GM18861 (cell line): ENCODE data around the gene KRT35.

ENCODE experiments used
- ATAC-seq: cut with Tn5 transposase; IDR thresholded peaks from one replicate; pipeline ENCODE4 v1.9.1; 2021; ENCODE audit not compliant: unreplicated experiment

Gene KRT35

DNA sequence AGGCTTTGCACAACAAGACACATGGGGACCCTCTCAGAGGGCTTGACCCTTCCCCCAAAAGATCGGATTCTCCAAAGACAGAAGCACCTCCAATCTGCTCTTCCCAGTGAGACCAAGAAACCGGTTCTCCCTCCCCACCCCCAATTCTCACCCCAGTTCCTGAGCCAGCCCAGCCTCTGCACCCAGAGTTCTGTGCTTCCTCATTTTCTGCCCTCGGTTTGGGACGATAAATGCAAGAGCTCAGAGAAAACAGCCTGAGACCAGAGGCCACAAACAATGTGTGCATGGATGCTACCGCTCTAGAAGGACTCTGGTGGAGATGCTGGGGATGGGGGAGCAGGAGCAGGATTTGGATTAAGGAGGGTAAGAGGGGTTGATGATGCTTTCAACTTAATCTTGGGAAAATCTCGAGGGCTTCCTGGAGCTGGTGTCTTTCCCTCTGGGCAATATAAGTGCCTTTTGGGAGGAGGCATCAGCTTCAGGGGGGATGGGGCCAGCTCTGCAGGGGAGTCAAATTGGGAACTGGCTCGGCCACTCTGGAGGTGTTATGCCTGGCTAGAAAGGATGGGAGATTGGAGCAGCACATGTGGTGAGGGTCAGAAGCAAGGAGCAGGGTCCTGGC, 31.7 kb upstream of the KRT35 start:
- ATAC-seq = no peak

DNA sequence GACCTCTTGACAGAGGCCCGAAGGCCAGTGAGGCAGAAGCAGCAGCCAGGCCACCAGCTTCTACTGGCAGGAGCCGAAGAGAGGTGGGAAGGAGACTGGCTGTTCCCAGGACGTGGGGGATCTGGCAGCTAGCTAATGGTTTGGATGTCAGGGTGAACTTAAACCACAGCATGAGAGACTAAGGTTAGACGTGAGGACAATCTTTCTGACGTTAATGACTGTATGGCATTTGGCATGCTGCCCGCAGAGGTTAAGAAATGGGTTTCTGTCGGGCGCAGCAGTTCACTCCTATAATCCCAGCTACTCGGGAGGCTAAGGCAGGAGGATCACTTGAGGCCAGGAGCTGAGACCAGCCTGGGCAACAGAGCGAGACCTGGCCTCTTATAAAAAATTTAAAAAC, 30.8 kb upstream of the KRT35 start:
- ATAC-seq = no peak

DNA sequence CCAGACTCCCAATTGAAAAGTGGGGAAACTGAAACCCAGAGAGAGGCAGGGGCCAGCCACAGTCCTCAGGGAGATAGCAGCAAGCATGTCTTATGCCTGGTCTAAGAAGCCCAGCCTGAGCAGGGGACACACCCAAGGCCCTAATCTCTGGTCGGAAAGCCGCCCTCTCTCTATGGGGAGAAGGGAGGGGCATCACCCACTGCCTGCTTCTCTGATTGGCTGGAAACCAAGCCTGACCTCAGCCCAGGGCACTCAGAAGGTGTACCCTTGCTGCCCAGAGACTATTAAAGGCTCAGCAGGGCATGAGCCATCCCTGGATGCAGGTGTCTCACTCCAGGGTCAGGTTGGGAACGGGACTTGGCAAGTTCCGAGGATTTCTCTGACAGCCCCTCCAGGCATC, 30.2 kb upstream of the KRT35 start:
- ATAC-seq = no peak

DNA sequence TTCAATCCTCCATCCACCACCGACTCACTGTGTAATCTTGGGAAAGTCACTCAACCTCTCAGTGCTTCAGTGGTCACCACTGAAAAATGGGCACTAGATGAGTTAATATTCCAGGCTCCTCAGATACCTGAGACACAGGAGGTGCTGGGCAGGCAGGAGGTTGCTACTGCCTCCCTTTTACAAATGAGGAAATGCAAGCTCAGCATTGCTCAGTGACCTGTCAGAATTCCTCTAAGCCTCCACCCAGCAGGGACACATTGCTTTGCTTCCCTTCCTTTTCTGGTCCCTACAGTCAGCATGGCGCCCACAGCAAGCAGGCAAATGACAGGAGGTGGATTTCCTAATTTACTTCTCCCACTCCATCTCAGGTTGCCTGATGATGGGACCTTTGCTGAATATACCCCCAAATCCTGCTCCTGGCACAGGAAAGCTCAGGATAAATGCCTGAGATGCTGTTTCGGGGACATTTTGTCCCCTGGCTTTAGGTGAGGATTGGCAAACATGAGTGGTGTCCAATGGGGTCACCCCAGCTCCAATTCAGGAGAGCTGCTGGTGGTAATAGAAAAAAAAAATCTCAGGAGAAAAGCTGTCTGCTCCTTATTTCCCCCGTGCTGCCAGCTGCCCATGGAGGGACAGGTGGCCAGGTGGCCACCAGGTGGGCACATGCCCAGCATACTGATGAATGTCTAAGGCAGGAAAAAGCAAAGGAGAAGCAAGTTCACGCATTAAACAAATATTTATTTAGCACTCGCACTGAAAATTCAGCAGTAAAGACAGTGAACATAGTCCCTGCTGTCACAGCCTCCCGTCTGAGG, 29.5 kb upstream of the KRT35 start:
- ATAC-seq = no peak

DNA sequence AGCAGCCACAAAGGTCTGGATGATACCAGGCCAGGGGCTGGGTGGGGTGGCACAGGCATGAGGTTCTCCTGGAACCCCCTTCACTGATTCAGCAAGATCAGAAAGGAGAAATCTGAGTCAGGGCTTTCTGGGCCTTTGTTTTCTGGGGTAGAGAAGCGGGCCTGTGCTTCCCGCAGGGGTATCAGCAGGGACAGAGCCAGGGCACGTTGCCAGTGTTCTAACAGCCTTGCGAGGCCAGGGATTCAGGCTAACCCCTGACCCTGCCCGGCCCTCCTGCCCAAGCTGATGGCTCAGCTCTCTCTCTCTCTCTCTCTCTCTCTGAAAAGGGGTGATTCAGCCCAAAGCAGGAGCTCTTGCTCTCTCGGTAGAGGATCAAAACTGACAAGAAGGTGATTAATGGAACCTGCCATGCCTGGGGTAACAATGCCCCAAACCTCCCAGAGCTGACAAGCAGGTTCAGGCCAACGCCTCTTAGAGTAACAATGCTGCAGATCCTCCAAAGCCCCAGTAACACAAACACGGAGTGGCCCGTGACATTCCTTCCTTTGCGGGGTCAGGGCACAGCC, 26.4 kb upstream of the KRT35 start:
- no peak for ATAC-seq

DNA sequence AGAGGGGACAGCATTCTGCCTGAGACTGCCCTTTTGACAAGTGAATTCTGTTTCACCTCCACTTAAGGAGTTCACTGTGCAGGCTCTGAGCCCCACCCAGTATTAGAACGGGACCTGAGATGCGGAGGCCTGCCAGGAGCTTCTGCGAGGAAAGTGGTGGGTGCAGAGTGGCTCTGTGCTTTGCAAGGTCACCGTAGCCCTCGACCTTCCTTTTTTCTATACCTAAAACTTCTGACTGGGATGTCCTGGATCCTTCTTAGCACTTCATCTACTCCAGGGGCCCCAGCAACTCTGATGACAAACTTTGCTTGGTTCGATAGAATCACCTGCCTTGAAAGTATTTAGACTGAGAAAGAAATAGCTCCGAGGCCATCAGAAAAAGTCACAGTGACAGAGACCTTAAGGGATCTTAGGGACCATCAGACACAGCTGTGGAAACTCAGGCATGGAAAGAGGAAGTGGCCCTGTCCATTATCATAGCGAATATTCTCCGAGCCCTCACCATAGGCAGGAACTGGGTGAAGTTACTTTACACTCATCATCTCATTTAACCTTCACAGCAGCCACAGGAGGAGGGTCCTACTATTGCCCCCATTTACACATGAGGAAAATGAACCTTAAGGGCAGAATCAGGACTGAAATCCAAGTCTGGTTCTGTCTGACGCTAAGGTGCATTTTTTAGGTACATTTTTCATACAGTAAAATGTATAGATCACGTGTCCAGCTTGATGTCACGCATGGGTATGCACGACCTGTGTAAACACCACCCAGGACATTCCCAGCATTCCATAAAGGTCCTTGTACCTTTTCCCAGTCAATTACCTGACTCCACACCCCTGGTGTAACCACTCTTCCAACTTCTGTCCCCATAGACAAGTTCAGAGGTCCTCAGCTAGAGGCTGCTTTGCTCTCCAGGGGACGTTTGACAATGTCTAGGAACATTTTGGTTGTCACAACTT, 25.1 kb upstream of the KRT35 start:
- ATAC-seq = no peak

DNA sequence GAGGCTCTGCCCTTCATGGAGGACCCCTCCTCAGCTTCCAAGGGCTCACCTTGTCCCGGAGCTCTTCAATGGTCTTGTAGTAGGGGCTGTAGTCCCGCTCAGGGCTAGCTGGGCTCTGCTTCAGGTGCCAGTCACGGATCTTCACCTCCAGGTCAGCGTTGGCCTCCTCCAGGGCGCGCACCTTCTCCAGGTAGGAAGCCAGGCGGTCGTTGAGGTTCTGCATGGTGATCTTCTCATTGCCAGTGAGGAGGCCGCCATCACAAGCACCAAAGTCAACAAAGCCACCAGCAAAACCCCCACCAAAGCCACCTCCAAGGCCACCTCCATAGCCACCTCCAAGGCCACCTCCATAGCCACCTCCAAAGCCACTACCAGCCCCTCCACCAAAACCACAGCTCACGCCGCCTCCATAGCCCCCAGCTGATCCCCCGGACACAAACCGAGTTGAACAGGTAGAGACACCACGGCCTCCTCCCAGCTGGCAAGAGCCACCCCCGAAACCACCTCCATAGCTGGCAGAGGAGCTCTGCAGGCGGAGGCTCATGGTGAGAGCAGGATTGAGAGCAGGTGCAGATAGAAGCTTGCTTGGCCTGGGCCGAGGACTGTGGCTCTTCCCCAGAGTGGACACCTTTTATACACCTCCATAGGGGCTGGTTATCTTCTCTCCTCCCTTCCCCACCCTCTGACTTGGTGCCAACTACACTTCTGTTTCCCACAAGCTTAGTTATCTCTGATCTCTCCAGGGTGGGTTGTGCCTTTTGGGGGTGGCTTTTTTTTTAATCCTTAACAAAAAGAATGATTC, 24.3 kb upstream of the KRT35 start, which contains the start of gene KRT13:
KRT13 (minus strand) TSS at position 606 of the 802 bp plus-strand sequence; CDS start at position 544, 62 bp downstream.
- ATAC-seq = no peak

DNA sequence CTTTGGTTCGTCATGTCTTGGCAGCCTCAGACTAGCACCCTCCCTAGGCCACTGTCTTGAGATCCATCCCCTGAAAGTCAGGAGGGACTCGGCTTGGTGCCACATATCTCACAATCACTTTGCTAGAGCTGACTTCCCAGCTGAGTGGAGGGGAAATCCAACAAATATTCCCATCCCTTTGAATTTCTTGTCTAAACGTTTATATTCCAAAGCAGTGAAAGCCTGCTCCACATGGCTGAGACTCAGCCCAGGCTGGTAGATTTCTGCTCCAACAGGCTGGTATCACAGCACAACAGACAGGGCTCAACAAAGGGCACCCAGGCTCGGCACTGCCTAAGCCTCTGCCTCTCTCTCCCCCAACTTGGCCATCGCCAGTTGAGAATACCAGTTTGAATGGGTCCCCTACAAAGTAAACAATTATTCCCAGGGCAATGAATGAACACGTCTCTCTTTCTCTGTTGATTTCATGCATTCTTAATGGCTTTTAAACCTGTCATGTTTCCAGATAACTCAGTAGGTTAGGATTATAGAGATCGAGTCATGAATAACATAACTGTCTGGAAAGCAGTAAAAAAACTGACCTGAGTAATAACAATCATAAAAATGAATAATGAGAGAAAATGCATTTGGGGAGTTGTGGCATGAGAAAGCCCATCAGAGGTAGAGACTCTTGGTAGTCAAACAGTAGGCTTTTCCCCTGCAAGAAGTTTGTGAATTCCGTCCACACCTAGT, 23.5 kb upstream of the KRT35 start:
- no peak for ATAC-seq

DNA sequence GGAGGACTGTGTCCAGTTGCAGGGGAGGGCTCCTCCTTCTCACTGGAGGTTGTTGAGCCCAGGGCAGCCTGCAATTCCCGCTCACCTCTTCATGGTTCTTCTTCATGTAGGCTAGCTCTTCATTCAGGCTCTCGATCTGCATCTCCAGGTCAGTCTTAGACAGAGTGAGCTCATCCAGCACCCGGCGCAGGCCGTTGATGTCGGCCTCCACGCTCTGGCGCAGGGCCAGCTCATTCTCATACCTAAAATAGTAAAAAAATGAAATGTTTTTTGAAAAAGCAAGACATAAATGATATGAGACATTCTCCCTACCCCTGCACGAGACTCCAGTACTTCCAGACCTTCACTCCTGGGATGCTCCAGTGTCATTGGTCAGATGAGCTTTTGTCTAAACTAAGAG, 22.3 kb upstream of the KRT35 start:
- no peak for ATAC-seq

DNA sequence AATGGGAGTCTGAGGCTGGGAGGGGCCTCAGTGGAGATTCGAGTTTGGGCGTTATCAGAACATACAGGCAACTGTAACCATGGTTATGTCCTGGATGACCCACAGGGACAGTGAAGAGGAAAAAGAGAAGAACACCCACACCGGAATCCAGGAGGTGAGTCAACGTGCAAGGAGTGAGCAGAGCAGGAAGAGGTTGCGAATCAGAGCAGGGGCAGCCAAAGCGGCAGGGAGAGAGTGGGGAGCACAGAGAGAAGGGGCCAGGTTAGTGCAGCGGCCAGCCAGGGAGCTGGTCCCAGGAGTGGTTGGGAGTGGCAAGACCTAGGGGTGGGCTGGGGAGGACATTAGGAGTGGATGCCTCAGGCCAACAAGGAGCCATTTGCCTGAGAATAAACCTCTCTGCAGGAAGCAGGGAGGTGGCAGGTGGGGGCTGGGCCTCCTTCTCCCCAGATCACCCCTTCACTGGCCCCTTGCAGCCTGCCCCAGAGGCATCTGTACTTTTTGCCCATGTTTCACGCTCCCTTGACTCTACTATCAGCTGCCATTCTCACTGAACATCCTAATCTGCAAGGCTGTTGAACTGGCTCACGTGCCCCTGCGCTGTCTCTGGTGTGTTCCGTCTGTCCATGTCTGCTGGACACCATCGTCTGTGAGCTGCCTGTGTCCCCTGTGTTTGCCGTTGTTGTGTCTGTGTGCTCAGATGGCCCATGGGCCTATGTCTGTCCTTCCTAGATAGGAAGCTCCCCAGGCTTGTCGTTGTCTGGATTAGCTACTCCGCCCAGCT, 19.4 kb upstream of the KRT35 start:
- no peak for ATAC-seq

DNA sequence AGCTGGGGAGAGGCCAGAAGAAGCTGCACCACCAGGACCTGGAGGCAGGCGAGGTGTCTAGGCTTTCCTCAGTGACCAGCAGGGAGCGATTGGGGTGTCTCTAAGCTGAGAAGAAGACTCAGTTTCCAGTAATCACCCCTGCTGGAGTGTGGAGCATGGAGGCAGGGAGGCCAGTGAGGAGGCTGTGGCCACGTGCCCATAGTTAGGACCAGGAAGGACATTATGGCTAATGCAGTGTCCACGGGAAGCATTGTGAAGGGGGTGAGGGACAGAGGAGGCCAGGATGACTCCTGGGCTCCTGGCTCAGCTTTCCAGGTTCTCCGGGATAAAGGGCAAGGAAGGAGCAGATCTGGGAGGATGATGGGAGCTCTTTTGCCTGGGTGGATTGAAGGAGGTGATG, 18.8 kb upstream of the KRT35 start:
- no peak for ATAC-seq

DNA sequence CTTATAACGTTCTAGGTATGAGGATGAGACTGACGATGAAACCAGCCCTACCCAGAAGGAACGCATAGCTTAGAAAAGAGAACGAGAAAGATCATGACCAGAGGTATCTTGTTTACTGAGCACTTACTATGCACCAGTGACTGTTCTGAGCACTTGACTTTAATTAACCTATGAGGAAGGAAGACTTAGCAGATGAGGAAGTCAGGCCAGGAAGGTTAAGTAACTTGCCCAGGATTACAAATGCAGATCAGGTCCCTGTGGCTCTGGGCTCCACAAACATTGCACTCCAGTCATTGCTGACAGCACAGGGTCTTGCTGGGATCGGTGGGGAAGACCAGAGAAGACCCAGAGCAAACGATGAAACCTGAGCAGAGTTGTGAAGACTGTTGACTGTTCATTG, 17.3 kb upstream of the KRT35 start:
- ATAC-seq = no peak

DNA sequence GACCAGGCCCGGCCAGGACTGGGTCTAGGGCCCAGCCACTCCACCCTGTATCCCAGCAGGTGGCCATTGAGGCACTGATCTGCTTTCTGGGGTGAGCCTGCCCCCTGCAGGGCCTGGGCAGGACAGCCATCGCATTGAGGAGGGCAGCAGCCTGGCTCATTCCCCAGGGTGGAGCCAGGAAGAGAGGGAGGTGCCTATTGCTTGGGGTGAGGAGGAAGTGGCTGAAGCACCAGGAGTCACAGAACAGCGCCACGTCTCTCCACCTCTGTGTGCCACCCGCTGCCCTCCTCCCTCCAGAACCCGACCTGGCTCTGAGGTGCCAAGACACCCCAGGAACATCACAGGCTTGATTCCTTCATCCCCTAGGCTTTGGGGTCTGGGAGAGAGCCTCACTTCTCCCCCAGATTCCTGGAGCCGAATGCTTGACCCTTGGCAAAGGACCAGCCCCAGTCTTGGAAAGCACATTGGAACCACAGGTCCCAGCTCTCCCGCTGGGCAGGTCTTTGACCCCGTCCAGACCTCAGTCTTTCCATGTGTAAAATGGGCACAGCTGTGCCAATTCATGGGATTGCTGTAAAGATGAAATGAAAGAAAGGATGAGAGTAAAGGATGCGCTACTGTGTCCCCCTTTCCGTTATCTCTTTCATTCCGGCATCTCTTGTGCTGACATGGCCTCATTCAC, 16.0 kb upstream of the KRT35 start:
- peak; percentile 70 for ATAC-seq

DNA sequence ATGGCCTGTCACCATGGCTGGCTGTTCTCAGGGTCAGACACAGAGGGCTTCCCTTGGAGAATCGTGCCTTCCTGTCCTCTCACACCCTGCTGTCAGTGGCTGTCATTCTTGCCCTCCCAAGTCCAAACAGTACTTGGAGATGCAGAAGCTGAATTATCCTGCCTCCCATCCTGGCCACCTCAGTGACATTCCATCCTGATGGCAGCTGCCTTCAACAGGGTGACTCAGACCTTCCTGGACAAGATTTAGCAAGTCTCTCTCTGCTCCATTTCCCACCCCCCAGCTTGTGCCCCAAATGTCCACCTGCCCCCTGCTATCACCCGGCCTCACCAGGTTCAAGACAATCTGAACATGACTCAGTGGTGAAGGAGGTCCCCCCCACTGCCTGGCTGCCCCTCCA, 13.6 kb upstream of the KRT35 start:
- ATAC-seq = no peak

DNA sequence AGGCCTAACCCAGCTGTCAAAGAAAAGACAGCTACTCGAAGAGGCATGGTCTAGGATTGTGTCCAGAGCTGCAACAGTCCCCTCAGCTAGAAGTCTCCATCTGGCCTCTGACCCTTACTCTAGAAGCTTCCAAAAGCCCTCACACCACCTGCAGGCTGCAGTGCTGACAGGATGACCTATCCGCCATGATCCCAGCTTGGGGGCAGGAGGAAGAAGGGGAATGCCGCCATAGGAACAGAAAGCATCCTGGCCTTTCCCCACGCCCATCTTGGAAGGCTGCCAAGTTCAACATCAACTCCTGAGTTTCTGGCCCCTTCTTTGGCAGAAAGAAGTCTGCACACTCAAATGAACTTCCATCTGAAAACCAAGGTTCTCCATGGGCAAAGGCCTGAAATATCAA, 11.8 kb upstream of the KRT35 start:
- no peak for ATAC-seq

DNA sequence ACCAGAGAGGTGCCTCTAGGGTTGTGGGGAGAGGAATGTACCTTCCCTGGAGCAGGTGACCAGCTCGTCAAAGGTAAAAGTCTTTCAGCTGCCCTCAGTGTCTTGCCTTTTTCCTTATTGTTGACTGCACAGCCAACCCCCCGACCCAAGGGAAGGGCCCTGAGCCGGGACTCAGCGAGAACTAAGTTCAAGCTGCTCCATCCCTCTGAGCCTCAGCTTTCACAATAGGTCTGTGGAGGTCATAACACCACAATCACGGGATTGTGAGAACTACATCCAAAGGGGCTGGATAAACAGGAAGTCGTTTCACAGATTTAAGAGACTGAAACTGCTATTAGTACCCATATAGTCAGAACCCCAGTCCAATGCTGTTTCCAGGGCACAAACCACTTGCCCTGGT, 11.4 kb upstream of the KRT35 start:
- no peak for ATAC-seq

DNA sequence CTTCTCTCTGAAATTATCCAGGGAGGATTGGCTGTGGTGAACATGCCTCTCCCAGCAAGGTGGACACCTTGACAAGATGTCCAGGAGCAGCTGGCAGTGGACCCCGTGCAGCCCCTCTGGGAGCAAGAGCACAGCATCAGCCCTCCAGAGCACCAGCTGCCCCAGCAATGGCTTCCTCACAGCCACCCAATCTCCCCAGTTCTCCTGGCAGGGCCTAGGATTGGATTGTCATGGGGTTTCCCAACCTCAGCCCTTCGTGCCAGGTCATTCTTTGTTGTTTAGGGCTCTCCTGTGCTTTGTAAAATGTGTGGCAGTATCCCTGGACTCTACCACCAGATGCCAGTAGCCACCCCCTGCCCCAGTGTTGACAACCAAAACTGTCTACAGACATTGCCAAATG, 10.5 kb upstream of the KRT35 start:
- no peak for ATAC-seq
